ENCODE measurements around the gene C20orf144. TPM values are rescaled to one million over a fixed set of nuclear protein-coding genes. Genes with fewer than 3 reads are reported as not detected.

The C20orf144 gene
- total RNA-seq, 4 donors from 2014 or later, result not detected

- intact Hi-C loops (cut with DNase I; ENCODE audit: low total_unique reads), result no loop called here
- peaks cover 0 to 4% of the 10 kb centered on the region in 2 donors for H3K4me1 ChIP-seq
- no peaks in the 10 kb centered on the region for H3K36me3 ChIP-seq
- no peaks in the 10 kb centered on the region for H3K27me3 ChIP-seq
- H3K27ac ChIP-seq, result no peak overlapping the region
- H3K9me3 ChIP-seq, result no peaks in the 10 kb centered on the region
- no peak for TF ChIP-seq POLR2A (IDR thresholded peaks at IDR 0.05)
- no peak for TF ChIP-seq CTCF (IDR thresholded peaks at IDR 0.05)
- DNase-seq, result no peak
- no peak overlapping the region for H3K4me3 ChIP-seq
These were observed 11.9 kb upstream of the C20orf144 start for GRCh38 chr20:33650111-33650752.

- Histone ChIP-seq H3K4me3 (no peak overlapping the region), H3K9me3 (no peaks in the 10 kb centered on the region), H3K36me3 (no peaks in the 10 kb centered on the region), H3K4me1 (peaks cover 0 to 4% of the 10 kb centered on the region in 2 donors), H3K27me3 (no peaks in the 10 kb centered on the region), H3K27ac (no peak overlapping the region)
- no peak for DNase-seq
- no peak for TF ChIP-seq CTCF (IDR thresholded peaks at IDR 0.05)
- TF ChIP-seq POLR2A (IDR thresholded peaks at IDR 0.05), result no peak
- intact Hi-C loops (cut with DNase I; ENCODE audit: low total_unique reads), result no loop called here
These were observed 11.2 kb upstream of the C20orf144 start for GRCh38 chr20:33650753-33651561.

GRCh38 chr20:33651562-33652048 is 10.5 kb upstream of the C20orf144 start:
- peaks cover 0 to 4% of the 10 kb centered on the region in 2 donors for H3K4me1 ChIP-seq
- H3K27ac ChIP-seq, result no peak overlapping the region
- intact Hi-C loops (cut with DNase I; ENCODE audit: low total_unique reads), result no loop called here
- no peaks in the 10 kb centered on the region for H3K36me3 ChIP-seq
- no peak overlapping the region for H3K4me3 ChIP-seq
- no peaks in the 10 kb centered on the region for H3K27me3 ChIP-seq
- no peak for DNase-seq
- H3K9me3 ChIP-seq, result no peaks in the 10 kb centered on the region
- TF ChIP-seq POLR2A (IDR thresholded peaks at IDR 0.05) (no peak), CTCF (IDR thresholded peaks at IDR 0.05) (no peak)

GRCh38 chr20:33653218-33653899 is 8.8 kb upstream of the C20orf144 start:
- peaks cover 0 to 4% of the 10 kb centered on the region in 2 donors for H3K4me1 ChIP-seq
- peak overlapping the region in 1 of 2 donors; percentile 16 for H3K4me3 ChIP-seq
- H3K9me3 ChIP-seq, result no peaks in the 10 kb centered on the region
- H3K27me3 ChIP-seq, result no peaks in the 10 kb centered on the region
- TF ChIP-seq POLR2A (IDR thresholded peaks at IDR 0.05) (no peak), CTCF (IDR thresholded peaks at IDR 0.05) (peak; percentile 65 to 82 (median 76))
- H3K36me3 ChIP-seq, result no peaks in the 10 kb centered on the region
- DNase-seq, result peak; percentile 69 to 77
- H3K27ac ChIP-seq, result peak overlapping the region in 1 of 2 donors; percentile 57
- intact Hi-C loops (cut with DNase I; ENCODE audit: low total_unique reads), result no loop called here

Data from uterus (tissue), 4 donors.